ENCODE data around the gene GIPC3.
A peak's percentile ranks its signal among the peaks of the same experiment; 100 is the strongest.

GIPC3 gene

GRCh38 chr19:3551792-3552095, 33.5 kb upstream of the GIPC3 start:
- no peak overlapping the region for H3K4me3 ChIP-seq (ENCODE audit: low read depth, low read length)

GRCh38 chr19:3554254-3555083, 30.8 kb upstream of the GIPC3 start:
- TF ChIP-seq CTCF (IDR thresholded peaks at IDR 0.05; ENCODE audit: borderline replicate concordance, insufficient read depth, low read depth, low read length) = no peak
- no peak overlapping the region for H3K4me3 ChIP-seq (ENCODE audit: low read depth, low read length)

More at GRCh38 chr19:3551792-3552095, 33.5 kb upstream of the GIPC3 start:
- TF ChIP-seq CTCF (IDR thresholded peaks at IDR 0.05; ENCODE audit: borderline replicate concordance, insufficient read depth, low read depth, low read length) = no peak

GRCh38 chr19:3555653-3556422, 29.4 kb upstream of the GIPC3 start:
- peak overlapping the region; percentile 91 for H3K4me3 ChIP-seq (ENCODE audit: low read depth, low read length)
- no peak for TF ChIP-seq CTCF (IDR thresholded peaks at IDR 0.05; ENCODE audit: borderline replicate concordance, insufficient read depth, low read depth, low read length)

GRCh38 chr19:3556423-3556977, 28.8 kb upstream of the GIPC3 start:
- peak overlapping the region; percentile 91 for H3K4me3 ChIP-seq (ENCODE audit: low read depth, low read length)

DNA sequence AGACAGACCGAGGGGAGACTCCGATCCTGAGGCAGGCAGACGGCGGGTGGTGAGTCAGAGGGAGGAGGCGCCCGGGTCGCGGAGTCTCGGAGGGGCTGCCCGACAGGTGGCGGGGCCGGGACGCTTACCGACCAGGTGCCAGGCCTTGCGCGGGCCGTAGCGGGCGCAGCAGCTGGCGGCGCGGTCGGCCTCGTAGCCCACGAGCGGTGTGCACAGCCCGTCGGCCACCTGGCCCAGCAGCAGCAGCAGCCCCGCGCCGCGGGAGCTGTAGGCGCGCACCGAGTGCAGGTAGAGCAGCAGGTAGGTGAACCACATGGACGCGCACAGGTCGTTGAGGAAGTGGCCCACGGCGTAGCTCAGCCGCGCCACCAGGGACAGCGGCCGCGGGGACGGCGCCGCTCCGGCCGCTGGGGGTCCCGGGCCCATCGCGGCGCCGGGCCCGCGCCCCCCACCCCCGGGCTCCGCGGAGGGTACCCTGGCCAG, 28.3 kb upstream of the GIPC3 start:
- H3K4me3 ChIP-seq (ENCODE audit: low read depth, low read length) = peak overlapping the region; percentile 91
- 0 out of 2 replicates have a peak, but pooled peaks have one; percentile 8 for TF ChIP-seq CTCF (IDR thresholded peaks at IDR 0.05; ENCODE audit: borderline replicate concordance, insufficient read depth, low read depth, low read length)

More at GRCh38 chr19:3556423-3556977, 28.8 kb upstream of the GIPC3 start:
- no peak for TF ChIP-seq CTCF (IDR thresholded peaks at IDR 0.05; ENCODE audit: borderline replicate concordance, insufficient read depth, low read depth, low read length)

- peak within 1 kb of the TSS; percentile 91 for H3K4me3 ChIP-seq (ENCODE audit: low read depth, low read length)
- no peak for TF ChIP-seq CTCF (IDR thresholded peaks at IDR 0.05; ENCODE audit: borderline replicate concordance, insufficient read depth, low read depth, low read length)
These were observed 27.6 kb upstream of the GIPC3 start, which contains the start of gene MFSD12 for GRCh38 chr19:3557461-3558248. Gene MFSD12, minus strand, starts transcription at chr19:3557586. Its CDS starts 183 bp downstream, at chr19:3557403.
